Adrenal gland (tissue), 12 donors: ENCODE data around the gene CKAP5. TPM values are rescaled to one million over a fixed set of nuclear protein-coding genes. Genes with fewer than 3 reads are reported as not detected.
A peak's percentile ranks its signal among the peaks of the same experiment; 100 is the strongest.
"Not testable (repeated sequence)": the region's sequence is repeated elsewhere in the genome, so short reads cannot be mapped to it uniquely, and the experiment has no call there.

ENCODE experiments used
- DNase-seq, 7 donors: peaks; one replicate each; pipeline ENCODE4 v3.0.0-alpha.2; 2019 to 2020
- H3K27ac ChIP-seq, 5 donors: fragments of 200-600 bp; sonication (generic) in 4 of 5; 1 replicate in 3 of 5; 2 replicates in 2 of 5; pipeline versions ENCODE4 v1.5.1 to v1.8.0; 2016 to 2020; ENCODE audit warnings: mild to moderate bottlenecking in 1 of 5
- H3K27me3 ChIP-seq: fragments of 200-600 bp; 2 replicates; pipeline ENCODE4 v1.8.0; 2021
- H3K36me3 ChIP-seq, 2 donors: fragments of 200-600 bp; replicated peaks in 1 of 2; 1 replicate in 1 of 2; 2 replicates in 1 of 2; pipeline versions ENCODE4 v1.5.1 to v1.8.0; 2018 to 2022
- H3K4me1 ChIP-seq, 2 donors: fragments of 200-600 bp; replicated peaks in 1 of 2; 1 replicate in 1 of 2; 2 replicates in 1 of 2; pipeline versions ENCODE4 v1.5.1 to v1.8.0; 2018 to 2021
- H3K4me3 ChIP-seq, 4 donors: fragments of 200-600 bp; sonication (generic) in 3 of 4; one replicate each; pipeline ENCODE4 v1.5.1; 2016 to 2018
- H3K9me3 ChIP-seq, 3 donors: fragments of 200-600 bp; sonication (generic) in 1 of 3; replicated peaks in 1 of 3; 1 replicate in 2 of 3; 2 replicates in 1 of 3; pipeline versions ENCODE4 v1.5.1 to v1.8.0; 2016 to 2021
- POLR2A ChIP-seq, 2 donors: fragments of 450-650 bp; IDR thresholded peaks; one replicate each; pipeline ENCODE4 v1.6.1; 2017; ENCODE audit warnings: antibody characterized with exemption in 2 of 2, mild to moderate bottlenecking in 2 of 2, moderate library complexity in 1 of 2
- WGBS, 4 donors: extraction: QIAGEN DNeasy Blood & Tissue Kit in 2 of 4; methylation state at CpG; one replicate each; pipeline versions ENCODE4 v1.1.5 to v1.1.7; 2013 to 2017; 5-methylcytosine and 5-hydroxymethylcytosine counted together
- intact Hi-C, 2 donors: fragments of 100-400 bp; cut with DNase I; formaldehyde crosslinking; loops; one replicate each; pipeline versions ENCODE4 v1.14.1 to v1.15.0; 2022 to 2023
- polyA plus RNA-seq, 3 donors: library from polyadenylated mRNA; stranded (reverse); fragments of 200-250 nt in 2 of 3; fragments of 350-450 nt in 1 of 3; fragmentation: Illumina TruSeq in 1 of 3; extraction: RNeasy Lipid Tissue Mini Kit (QIAGEN cat#74804) in 1 of 3; gene quantifications; one replicate each; pipeline ENCODE4 v1.2.3, GENCODE V29; 2013 to 2014
- total RNA-seq, 9 donors: library from RNA; depleted of rRNA in 4 of 9; stranded (reverse); fragments of >200 nt in 4 of 9; fragments of 120-200 nt in 1 of 9; fragmentation: NEBNext Ultra II Directional in 1 of 9; extraction: Animal tissue kit (Norgen Biotek cat#: 25700) in 1 of 9; gene quantifications; one replicate each; pipeline versions ENCODE4 v1.1.0 to v1.2.4, GENCODE V29; 2013 to 2023
- TF ChIP-seq, protein P1 (sequence below), 6 experiments: fragments of 450-650 bp in 4 of 6; fragments of 200-600 bp in 2 of 6; sonication (generic) in 1 of 6; IDR thresholded peaks; 1 replicate in 5 of 6; 2 replicates in 1 of 6; pipeline versions ENCODE4 v1.5.1 to v1.8.0; 2016 to 2021; ENCODE audit warnings: antibody characterized with exemption in 6 of 6, mild to moderate bottlenecking in 2 of 6, moderate library complexity in 1 of 6
- donor health status: healthy with polysubstance abuse.
- donor health status: Bipolar disorder and iron deficiency.
- donor health status: DM: yes; HTN: yes; CAD: no.
- donor health status: DM: no; HTN: no; CAD: no.
- donor health status: DM: no; HTN: no; CAD: no.
- donor health status: DM: yes; HTN: yes; CAD: no.

CKAP5 gene
- total and polyA plus RNA-seq, 12 donors = 18.0 to 174 (median 97.6) TPM

- WGBS, 4 donors = 68 to 77% (median 73%) methylated on average over 7 of the region's 7 CpGs
- DNase-seq = peak in 5 of 7 donors; percentile 40 to 64 (median 44)
- Histone ChIP-seq H3K27me3 (no peaks in the 10 kb centered on the region), H3K9me3 (no peaks in the 10 kb centered on the region), H3K4me1 (peaks cover 4 to 17% of the 10 kb centered on the region in 2 donors), H3K27ac (peak overlapping the region in 3 of 5 donors; percentile 58 to 94 (median 93)), H3K36me3 (no peaks in the 10 kb centered on the region), H3K4me3 (no peak overlapping the region)
- intact Hi-C loops = no loop called here
- TF ChIP-seq, protein P1, sequence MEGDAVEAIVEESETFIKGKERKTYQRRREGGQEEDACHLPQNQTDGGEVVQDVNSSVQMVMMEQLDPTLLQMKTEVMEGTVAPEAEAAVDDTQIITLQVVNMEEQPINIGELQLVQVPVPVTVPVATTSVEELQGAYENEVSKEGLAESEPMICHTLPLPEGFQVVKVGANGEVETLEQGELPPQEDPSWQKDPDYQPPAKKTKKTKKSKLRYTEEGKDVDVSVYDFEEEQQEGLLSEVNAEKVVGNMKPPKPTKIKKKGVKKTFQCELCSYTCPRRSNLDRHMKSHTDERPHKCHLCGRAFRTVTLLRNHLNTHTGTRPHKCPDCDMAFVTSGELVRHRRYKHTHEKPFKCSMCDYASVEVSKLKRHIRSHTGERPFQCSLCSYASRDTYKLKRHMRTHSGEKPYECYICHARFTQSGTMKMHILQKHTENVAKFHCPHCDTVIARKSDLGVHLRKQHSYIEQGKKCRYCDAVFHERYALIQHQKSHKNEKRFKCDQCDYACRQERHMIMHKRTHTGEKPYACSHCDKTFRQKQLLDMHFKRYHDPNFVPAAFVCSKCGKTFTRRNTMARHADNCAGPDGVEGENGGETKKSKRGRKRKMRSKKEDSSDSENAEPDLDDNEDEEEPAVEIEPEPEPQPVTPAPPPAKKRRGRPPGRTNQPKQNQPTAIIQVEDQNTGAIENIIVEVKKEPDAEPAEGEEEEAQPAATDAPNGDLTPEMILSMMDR (IDR thresholded peaks at IDR 0.05) = no peak
- TF ChIP-seq POLR2A (IDR thresholded peaks at IDR 0.05) = no peak
These were observed 133.1 kb downstream of the CKAP5 start for GRCh38 chr11:46712874-46713576.

DNA sequence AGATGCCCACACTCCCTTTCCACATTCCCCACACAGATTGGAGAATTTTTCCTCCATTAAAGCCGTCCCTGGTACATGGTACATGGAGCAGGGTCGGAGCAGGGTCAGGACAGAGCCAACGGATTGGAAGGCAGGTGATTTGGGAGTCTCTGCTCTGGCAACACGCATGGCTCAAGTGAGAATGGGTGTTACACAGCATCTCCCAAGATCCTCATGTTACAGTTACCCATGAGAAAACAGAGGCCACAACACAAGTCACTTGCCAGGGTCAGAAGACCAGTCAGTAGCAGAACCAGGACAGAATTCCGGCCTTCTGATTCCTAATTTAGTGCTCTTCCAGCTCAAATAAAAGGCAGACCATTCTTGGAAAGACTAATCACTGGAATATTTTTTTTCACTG lies 134.8 kb downstream of the CKAP5 start:
- H3K4me3 ChIP-seq = no peak overlapping the region
- 64 to 69% (median 66%) methylated on average over 3 to 5 of the region's 5 CpGs for WGBS, 4 donors
- H3K27me3 ChIP-seq = no peaks in the 10 kb centered on the region
- H3K36me3 ChIP-seq = peaks cover 0 to 15% of the 10 kb centered on the region in 2 donors
- H3K27ac ChIP-seq = peak overlapping the region; percentile 81 to 94 (median 92)
- peaks cover 4 to 17% of the 10 kb centered on the region in 2 donors for H3K4me1 ChIP-seq
- H3K9me3 ChIP-seq = no peaks in the 10 kb centered on the region
- TF ChIP-seq, protein P1 (IDR thresholded peaks at IDR 0.05) = no peak
- TF ChIP-seq POLR2A (IDR thresholded peaks at IDR 0.05) = no peak
- no peak for DNase-seq
- intact Hi-C loops = no loop called here

GRCh38 chr11:46710821-46711269 lies 135.2 kb downstream of the CKAP5 start:
- intact Hi-C loops = no loop called here
- TF ChIP-seq POLR2A (IDR thresholded peaks at IDR 0.05) = peak in 1 of 2 donors; percentile 86
- TF ChIP-seq, protein P1 (IDR thresholded peaks at IDR 0.05) = no peak
- 27 to 32% (median 29%) methylated on average over 6 to 10 of the region's 10 CpGs for WGBS, 4 donors
- Histone ChIP-seq H3K9me3 (no peaks in the 10 kb centered on the region), H3K36me3 (peaks cover 0 to 20% of the 10 kb centered on the region in 2 donors), H3K27ac (peak overlapping the region; percentile 81 to 94 (median 92)), H3K4me1 (peaks cover 4 to 17% of the 10 kb centered on the region in 2 donors), H3K4me3 (no peak overlapping the region), H3K27me3 (no peaks in the 10 kb centered on the region)
- DNase-seq = peak; percentile 68 to 94 (median 89)

DNA sequence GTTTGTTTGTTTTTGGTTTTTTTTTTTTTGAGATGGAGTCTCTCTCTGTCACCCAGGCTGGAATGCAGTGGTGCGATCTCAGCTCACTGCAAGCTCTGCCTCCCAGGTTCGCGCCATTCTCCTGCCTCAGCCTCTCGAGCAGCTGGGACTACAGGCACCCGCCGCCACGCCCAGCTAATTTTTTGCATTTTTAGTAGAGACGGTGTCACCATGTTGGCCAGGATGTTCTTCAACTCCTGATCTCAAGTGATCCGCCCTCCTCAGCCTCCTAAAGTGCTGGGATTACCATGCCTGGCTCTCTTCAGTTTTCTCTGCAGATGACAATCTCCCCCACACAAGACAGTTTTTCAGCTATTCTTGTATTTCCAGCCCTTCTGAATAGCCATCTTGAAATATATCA lies 136.7 kb downstream of the CKAP5 start:
- WGBS, 4 donors = 93 to 96% (median 94%) methylated on average over 9 of the region's 9 CpGs

More for the DNA sequence above, 136.7 kb downstream of the CKAP5 start:
- H3K4me1 ChIP-seq = peaks cover 4 to 13% of the 10 kb centered on the region in 2 donors
- H3K27me3 ChIP-seq, DNase-seq, H3K9me3 ChIP-seq, intact Hi-C loops, H3K4me3 ChIP-seq, H3K27ac ChIP-seq: not testable (repeated sequence)
- peaks cover 0 to 35% of the 10 kb centered on the region in 2 donors for H3K36me3 ChIP-seq
